Measurements from ENCODE around the gene EGFL8.
A peak's percentile ranks its signal among the peaks of the same experiment; 100 is the strongest.
"Not testable (repeated sequence)": the region's sequence is repeated elsewhere in the genome, so short reads cannot be mapped to it uniquely, and the experiment has no call there.

Gene EGFL8

DNA sequence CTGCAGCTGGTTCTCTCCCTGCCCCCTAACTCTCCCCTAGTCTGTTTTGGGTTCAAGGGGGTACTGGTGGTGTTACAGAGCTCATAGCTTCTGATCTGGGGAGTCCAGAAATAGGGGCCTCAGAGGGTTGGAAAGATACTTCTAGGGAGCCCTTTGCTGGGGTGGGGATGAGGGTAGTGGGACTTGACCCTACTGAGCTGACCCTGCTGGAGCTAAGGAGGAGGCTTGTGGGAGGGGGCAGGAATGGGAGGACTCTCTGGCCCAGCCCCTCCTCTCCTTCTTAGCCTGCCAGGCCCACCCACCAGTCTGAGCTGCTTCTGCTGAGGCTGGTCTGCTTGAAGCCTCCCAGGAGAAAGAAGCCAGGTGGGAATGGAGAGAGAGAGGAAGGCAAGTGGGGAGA is at the start of gene EGFL8:
EGFL8 (plus strand) TSS at position 301 of the 400 bp plus-strand sequence. CDS start 1,571 bp downstream, outside the sequence.
- DNase-seq (ENCODE audit: low read depth in 2 of 2): no peak

DNA sequence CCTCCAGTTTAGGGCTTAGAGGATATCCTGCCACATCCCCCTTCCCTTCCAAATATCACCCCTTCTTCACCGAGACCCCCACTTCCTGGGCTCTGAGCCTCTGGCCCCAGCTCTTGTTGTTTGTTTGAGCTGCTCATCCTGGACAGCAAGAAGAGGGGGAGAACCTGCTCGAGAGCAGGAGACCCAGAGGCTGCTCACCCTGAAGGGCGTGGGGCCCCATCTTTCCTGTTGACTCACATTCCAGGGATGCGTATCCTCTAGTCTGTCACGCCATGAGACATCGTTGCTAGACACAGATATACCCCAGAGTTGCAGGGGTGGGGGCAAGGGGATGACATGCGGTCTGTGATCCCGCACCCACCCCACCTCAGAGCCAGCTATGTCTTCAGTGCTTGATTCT is 49.6 kb upstream of the EGFL8 start:
- no peak for DNase-seq (ENCODE audit: low read depth in 2 of 2)

DNA sequence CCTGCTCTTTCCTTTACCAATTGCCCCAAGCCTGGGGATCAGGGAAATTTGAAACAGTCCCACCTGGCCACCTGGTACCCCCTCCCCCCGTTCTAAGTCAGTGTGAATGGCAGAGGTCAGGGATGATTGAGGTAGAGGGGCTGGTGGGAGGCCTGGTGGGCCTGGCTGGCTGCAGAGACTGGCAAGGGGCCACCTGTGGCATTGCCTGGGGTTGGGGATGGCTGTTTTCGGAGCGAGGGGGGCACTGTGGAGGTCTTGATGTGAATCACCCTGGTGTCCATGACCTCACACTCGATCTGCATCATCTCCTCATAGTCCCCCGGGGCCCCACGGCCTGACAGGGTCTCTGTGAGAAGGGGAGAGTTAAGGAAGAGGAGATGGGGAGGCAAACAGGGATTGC is 48.8 kb upstream of the EGFL8 start:
- no peak for DNase-seq (ENCODE audit: low read depth in 2 of 2)

DNA sequence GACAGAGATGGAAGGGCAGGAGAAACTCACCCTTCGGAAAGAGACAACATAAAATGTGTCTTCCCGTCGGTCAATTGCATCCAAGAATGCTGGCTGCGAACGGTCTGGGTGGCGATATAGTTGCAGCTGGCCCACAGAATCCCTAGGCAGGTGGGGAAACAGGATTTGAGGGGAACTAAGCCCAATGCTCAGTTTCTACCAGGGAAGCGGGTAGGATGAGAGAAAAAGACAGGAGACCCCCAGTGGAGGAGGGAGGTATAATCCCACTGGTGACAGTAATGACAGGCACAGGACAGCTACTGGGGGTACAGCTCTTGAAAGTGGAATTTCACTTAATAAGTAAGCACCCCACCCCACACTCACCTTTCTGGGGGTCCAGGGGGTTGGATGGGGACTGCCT is 47.7 kb upstream of the EGFL8 start:
- no peak for DNase-seq (ENCODE audit: low read depth in 2 of 2)

DNA sequence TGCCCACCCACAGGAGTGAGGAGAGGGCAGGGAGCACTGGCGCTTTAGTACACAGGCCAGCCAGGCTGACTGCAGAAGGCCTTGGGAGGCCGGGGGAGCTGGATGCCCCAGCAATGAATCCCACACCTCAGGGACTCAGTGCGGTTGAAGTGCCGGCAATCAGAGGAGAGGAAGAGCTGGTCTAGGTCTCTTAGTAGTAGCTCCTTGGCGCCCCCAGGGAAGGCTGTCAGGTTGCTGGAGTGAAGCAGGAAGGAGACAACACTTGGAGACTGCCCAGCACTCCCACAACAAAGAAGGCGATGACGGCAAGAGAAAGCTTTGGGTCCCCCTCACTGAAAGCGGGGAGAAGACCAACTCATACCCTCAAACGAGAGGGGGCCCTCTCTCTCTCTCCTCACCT is 46.9 kb upstream of the EGFL8 start:
- no peak for DNase-seq (ENCODE audit: low read depth in 2 of 2)

DNA sequence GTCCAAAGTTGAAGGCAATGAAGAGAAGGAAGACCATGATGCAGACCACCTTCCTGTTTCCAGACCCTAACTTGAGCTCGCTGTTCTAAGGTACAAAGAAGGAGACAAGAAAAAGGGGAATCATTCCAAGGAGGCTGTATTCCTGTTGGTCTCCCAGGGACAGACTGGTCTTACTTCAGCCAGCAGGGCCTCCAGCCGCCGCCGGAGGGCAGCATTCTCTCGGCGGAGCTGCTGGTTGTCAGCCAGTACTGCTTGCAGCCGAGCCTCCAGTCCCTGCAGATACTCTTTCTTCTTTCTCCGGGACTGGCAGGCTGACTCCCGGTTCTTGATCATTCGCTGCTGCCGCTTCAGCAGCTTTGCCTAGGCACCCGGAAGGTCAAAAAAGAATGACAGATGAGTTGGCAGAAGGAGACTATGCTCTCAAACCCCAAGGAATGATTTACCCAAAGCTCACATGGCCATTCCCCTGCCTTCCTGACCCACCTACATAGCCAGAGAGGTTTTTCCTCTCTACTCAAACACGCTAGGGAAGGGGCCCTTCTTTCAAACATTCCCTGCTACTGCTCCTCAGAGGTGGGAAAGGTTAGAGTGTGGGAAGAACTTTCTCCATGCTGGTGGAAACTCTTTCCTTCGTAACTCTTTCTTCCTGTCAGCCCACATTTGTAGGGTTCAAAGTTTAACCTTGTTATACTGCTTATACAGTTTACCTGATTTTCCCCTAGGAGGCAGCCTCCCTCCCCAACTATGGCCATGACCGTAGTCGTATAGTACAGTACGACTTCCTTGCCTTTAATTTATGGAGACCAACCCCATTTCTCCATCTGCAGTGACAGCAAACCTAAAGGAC is 45.4 kb upstream of the EGFL8 start:
- no peak for DNase-seq (ENCODE audit: low read depth in 2 of 2)

DNA sequence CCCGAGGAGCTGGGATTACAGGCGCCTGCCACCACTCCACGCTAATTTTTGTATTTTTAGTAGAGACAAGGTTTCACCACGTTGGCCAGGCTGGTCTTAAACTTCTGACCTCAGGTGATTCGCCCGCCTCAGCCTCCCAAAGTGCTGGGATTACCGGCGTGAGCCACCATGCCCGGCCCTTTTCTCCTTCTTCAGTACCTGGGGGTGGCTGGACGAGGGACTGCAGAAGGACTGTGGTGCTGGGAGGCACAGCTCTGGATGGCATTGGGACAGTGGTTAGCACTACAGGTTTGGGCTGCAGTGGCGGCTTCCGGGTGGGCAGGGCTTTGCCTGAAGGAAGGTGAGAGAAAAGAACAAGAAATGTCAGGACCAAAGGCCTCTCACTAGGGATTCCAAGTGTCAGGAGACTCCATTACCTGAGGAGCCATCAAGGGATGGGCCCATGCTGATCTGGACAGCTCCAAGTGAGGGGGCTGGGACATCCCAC is 43.8 kb upstream of the EGFL8 start:
- no peak for DNase-seq (ENCODE audit: low read depth in 2 of 2)

DNA sequence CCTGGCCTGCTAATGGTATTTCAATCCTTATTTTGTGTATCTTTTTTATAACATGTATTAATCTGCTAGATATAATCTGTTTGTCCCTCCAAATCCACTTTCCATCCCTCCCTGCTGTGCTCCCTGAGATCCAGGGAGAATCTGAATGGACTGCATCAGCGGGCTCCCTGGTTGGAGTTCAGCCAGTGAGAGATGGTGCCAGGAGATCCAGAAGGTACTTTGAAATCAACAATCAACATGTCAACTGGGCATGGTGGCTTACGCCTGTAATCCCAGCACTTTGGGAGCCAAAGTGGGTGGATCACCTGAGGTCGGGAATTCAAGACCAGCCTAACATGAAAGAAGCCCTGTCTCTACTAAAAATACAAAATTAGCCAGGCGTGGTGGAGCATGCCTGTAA is 40.7 kb upstream of the EGFL8 start:
- no peak for DNase-seq (ENCODE audit: low read depth in 2 of 2)

DNA sequence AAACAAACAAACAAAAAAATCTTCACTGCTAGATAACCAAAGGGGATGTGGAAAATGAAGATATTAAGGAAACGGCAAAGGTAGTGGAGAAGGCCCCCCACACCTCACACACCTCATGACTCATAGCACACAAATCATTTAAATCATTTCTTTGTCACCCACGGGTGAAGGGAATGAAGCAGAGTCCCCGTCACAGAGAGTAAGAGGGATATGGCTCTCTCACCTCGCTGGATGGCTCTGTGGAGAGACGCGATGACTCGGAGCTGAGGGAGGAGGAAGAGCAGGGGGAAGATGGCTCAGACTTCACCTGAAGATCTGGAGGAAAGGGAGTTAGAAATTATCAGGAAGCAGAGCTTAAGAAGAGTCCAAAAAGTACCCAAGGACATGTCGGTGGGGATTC is 37.5 kb upstream of the EGFL8 start:
- no peak for DNase-seq (ENCODE audit: low read depth in 2 of 2)

DNA sequence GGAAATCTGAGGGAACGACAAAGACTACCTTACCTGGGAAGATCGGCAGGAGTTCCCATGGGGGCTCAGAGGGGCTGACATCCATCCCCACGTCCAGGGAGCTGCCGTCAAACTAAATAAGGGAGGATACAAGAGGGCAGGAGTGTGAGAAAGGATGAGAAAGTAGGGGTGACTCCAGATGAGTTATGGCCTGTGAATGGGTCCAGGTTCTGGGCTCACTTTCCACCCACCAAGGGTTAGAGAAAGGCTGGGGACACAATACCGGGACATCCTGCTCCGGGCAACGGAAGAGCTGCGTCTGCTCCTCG is 37.0 kb upstream of the EGFL8 start:
- no peak for DNase-seq (ENCODE audit: low read depth in 2 of 2)

DNA sequence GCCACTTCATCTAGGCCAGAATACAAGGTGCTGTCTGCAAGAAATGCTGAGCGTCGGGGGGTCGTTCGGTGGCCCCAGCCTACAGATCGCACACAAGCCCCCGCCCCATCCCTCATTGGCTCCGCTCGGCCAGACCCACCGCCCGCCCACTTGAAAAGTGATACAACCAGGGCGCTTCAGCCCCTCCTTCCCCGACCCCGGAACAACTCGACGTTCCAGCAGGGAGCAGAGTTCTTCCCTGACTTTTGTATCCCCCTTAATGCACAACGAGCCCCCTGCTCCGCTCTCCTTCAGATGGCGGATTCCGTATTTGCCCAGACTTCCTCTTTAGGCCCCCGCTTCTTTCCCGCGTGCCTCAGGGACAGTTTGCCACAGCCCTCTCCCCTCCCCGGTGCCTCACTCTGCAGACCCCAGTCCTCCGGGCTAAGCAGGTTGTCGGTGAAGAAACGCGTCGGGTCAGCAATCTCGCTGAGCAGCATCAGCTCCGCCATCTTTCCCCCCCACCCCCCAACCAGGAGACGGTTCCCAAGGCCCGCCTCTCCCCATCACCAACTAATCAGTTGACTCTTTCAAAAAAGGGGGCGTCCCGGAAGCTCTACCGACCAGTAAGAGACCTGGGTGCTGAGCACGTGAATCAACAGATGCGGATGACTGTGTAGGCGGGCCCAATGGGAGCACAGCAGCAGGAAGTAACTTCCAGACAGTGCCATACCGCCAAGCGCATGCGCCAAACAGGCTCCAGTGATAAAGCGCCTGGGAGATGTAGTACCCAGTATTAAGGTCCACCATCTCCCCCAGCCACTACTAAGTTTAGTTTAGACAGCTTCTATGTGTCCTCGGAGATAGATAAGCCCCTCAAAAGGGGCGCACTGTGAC is 36.4 kb upstream of the EGFL8 start, which contains the start of gene ATF6B:
ATF6B (minus strand) TSS at position 530 of the 876 bp plus-strand sequence; CDS start at position 491, 39 bp downstream.
- DNase-seq (ENCODE audit: low read depth in 2 of 2): peak; percentile 99

DNA sequence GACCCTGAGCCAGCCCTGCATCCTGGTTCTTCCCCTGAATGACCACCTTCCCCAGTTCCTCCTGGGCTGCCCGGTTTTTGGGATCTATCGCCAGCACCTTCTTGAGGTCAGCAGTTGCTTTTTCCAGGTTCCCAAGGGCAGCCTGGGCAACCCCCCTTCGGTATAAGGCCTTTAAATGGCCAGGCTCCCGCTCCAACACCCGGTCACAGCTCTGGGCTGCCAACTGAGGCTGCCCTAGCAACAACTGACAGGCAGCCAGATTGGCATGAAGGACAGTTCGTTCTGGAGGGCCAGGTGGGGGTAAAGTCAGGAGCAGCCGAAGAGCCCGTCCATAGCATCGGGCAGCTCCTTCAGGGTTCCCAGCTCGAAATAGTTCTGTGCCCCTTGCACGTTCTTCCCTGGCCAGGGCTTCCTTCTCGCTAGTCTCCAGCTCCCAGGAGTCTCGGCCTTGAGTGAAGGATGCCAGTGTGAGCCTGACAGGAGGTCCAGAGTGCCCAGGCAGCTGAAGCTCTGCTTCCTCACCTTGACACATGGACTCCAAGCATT is 35.6 kb upstream of the EGFL8 start:
- no peak for DNase-seq (ENCODE audit: low read depth in 2 of 2)

DNA sequence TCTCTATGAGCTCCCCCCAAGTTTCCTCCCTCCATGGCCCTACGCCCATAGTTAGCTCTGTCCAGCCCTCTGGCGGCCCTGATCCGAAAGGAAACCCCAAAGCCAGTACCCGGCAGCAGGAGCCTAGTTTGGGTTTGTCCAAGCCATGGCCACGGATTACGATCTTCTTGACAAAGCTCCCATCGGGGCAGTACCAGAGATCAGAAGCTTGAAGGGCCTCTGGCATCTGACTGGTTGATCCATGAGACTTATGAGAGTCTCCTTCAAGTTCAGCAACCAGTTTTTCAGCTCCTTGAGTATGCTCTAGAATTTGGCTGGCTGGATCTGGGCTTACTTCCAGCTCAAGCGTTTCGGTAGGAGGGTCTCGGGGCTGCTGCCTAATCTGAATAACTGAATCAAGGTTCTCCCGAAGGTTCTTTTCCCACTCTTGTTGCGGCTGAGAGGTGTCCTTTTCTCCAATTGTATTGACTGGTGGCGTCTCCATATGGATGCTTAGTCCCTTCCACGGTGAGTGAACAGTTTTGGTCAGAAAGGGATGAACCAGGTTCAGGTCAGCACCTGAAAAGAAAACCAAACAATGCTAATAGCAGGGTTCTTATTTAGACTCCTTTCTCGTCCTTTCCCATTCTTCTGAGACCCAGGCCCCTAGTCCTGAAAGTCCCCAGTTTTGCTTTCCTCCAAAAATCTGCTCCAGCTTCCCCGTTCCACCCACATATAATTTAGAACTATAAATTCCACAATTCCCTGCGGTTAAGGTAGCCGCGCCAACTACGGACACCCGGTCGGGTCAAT is 34.9 kb upstream of the EGFL8 start:
- no peak for DNase-seq (ENCODE audit: low read depth in 2 of 2)

DNA sequence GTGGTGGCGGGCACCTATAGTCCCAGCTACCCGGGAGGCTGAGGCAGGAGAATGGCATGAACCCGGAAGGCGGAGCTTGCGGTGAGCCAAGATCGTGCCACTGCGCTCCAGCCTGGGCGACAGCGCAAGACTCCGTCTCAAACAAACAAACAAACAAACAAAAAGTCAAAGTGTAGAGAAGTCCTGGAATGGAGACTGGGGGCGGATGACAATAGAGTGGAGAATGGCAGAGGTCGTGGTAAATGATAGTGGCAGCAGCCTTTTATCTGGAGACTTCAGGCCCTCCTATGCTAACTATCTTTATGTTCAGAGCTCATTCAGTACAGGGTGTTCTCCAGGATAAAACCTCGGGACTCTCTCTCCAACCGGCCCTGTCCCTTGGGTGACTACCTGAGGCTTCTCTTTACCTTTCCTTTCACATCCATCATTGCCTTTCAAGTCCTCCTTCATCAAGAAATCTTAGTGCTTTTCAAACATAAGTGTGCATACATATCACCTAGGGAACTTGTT is 32.9 kb upstream of the EGFL8 start:
- DNase-seq (ENCODE audit: low read depth in 2 of 2): no peak

DNA sequence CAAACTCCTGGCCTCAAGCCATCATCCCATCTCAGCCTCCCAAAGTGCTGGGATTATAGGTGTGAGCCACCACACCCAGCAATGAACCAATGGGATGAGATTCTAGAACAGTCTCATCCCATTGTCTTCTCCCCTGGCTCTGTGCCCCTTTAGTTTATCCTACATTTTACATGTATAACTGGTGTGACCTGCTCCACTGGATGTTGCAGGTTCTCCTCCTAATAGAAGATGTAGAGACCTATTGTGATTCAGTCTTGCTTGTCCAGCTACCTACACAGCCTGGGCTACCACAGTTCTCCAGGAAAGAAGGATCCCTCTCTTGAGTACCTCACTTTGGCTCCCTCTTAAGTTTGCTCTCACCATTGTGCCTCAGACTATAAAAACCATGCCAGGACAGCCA is 32.3 kb upstream of the EGFL8 start:
- DNase-seq (ENCODE audit: low read depth in 2 of 2): no peak

DNA sequence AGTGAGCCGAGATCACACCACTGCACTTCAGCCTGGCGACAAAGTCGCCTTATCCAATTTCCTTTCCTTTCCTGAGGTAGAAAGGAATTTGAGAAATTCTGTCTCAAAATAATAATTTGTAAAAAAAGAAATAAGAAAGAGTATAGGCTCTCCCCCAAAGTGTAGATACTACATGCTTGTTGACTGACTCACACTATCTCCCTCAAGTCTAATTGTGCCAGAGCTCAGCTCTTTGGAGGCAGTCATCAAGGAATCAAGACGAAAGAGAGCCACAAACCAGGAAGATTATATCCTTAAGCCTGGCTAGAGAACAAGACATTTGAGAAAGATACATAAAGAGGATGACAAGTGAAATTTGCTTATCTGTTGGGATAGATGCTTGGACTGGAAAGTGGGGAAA is 30.6 kb upstream of the EGFL8 start:
- DNase-seq (ENCODE audit: low read depth in 2 of 2): peak in 1 of 2 experiments; percentile 17

DNA sequence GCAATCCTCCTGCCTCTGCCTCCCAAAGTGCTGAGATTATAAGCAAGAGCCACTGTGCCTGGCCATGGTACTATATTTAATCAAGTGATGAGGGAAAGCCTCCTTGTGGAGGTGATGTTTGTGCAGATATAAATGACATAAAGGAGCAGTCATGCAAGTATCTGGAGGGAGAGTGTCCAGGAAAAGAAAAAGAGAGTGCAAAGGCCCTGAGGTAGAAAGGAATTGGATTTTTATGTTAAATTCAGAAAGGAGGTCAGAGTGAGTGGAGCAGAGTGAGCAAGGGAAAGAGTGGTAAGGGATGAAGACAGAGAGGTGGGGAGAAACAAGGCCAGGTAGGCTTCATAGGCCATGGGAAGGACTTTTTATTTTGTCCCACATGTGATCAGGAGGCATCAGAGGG is 26.9 kb upstream of the EGFL8 start:
- no peak for DNase-seq (ENCODE audit: low read depth in 2 of 2)

DNA sequence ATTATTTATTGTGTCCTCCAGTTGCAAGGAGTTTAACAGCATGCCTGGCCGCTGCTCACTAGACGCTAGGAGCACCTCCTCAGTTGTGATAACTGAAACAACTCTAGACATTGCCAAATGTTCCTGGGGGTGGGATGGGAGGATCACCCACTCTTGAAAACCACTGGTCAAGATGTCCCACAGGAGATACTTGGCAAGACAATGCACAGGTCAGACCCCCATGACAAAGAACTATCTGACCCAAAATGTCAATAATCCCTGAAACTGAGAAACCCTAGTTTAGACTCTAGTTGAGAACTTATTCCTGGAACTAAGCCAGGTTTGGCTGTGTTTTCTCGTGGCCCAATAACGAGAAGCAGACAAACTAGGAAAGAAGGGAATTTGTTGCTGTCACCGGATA is 24.8 kb upstream of the EGFL8 start:
- DNase-seq (ENCODE audit: low read depth in 2 of 2): no peak

DNA sequence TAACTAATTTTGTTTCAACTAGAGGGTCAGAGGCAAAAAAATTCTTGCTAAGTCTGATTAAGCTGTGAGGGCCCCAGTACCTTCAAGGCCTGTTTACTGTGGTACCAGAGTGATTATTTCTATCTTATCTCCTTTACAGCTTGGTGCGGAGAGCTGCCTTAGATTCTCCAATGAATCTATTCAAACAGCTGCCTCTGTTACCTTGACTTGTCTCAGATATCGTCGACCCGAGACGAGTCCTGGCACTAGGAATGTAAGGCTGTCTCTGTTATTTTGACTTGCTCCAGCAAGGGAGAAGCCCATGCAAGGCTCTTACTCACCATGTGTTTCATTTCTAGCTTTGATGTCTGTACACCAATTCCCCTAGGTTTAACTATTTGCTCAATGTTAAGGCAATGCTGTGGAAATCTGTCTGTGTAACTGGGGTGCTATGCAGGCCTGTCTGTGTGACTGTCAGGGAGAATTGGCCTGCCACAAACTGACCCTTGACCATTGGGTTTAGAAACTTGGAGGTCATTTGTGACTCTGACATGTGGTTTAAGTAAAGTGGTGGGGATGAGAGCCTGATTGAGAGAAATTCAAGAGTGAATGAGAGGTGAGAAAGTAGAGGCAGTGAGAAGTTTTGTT is 23.9 kb upstream of the EGFL8 start:
- DNase-seq (ENCODE audit: low read depth in 2 of 2): no peak

DNA sequence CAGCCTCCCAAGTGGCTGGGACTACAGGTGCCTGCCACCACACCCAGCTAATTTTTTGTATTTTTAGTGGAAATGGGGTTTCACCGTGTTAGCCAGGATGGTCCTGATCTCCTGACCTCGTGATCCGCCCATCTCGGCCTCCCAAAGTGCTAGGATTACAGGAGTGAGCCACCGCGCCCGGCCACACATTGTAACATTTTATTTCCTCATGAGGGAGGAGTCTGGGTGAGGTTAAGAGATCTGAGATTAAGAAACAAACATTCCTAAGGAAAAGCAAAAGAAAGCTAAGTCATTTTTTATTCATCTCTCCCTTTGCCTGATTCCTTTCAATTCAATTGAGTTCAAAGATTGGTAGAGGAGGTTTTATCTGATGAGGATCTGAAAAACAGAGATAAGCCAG is 20.2 kb upstream of the EGFL8 start:
- not testable (repeated sequence) for DNase-seq (ENCODE audit: low read depth in 2 of 2)

DNA sequence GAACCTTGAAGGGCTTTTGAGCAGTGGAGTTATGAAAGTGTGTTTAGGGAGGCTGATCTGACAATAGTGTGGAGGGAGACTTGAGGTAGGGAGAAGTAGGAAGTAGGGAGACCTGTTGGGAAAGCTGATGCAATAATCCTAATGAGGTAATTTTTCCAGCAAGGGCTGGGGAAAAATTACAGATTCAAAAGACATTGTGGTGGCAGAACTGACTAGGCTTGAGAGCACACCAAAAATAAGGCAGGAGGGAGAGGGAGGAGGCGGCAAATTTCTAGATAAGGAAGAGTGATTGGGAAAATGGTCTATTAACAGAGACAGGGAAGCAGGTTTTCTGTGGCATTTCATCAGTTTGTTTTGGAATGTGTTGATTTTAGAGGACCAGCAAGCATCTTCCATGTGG is 18.1 kb upstream of the EGFL8 start:
- no peak for DNase-seq (ENCODE audit: low read depth in 2 of 2)
